ENCODE results near the gene ARSA. TPM values are rescaled to one million over a fixed set of nuclear protein-coding genes. Genes with fewer than 3 reads are reported as not detected.
A peak's percentile ranks its signal among the peaks of the same experiment; 100 is the strongest.

Gene ARSA
- total and polyA plus RNA-seq, 4 donors = 6.8 to 28.0 (median 15.8) TPM

- Histone ChIP-seq H3K4me3 (ENCODE audit: low read depth in 1 of 3, low read length in 3 of 3) (peak within 1 kb of the TSS in 2 of 3 donors; percentile 11 to 56), H3K27me3 (ENCODE audit: control insufficient read depth in 4 of 4, insufficient read depth in 4 of 4, low read length in 3 of 4) (no peaks in the 10 kb centered on the region), H3K36me3 (ENCODE audit: control insufficient read depth in 4 of 4, insufficient read depth in 3 of 4, low read depth in 1 of 4, low read length in 3 of 4) (no peaks in the 10 kb centered on the region), H3K4me1 (ENCODE audit: control insufficient read depth in 4 of 4, insufficient read depth in 4 of 4, low read length in 3 of 4) (peaks cover 0 to 14% (median 5%) of the 10 kb centered on the region in 4 donors), H3K9ac (ENCODE audit: low read depth in 1 of 2, low read length in 2 of 2) (peak within 1 kb of the TSS in 1 of 2 donors; percentile 7), H3K9me3 (ENCODE audit: control insufficient read depth in 4 of 4, low read length in 3 of 4) (no peaks in the 10 kb centered on the region), H3K27ac (ENCODE audit: low read depth in 1 of 2, low read length in 2 of 2) (peak within 1 kb of the TSS; percentile 48 to 58)
- WGBS = 55% methylated on average over 23 of the region's 23 CpGs
- DNase-seq (ENCODE audit: low spot score) = no peak
- TF ChIP-seq HNF4G (IDR thresholded peaks at IDR 0.05) (no peak), YY1 (IDR thresholded peaks at IDR 0.05) (no peak), RXRA (IDR thresholded peaks at IDR 0.05) (no peak), ATF3 (IDR thresholded peaks at IDR 0.05) (no peak), MAX (IDR thresholded peaks at IDR 0.05) (no peak), SP1 (IDR thresholded peaks at IDR 0.05) (peak; percentile 22), EGR1 (IDR thresholded peaks at IDR 0.05; ENCODE audit: low read depth in 2 of 2) (no peak), TAF1 (conservative IDR thresholded peaks at IDR 0.05) (no peak), JUND (IDR thresholded peaks at IDR 0.05) (no peak), ZBTB33 (IDR thresholded peaks at IDR 0.05) (no peak), CTCF (IDR thresholded peaks at IDR 0.05; ENCODE audit: low read depth, low read length, missing input control) (no peak), REST (IDR thresholded peaks at IDR 0.05) (no peak), GABPA (IDR thresholded peaks at IDR 0.05 in 1 of 2, conservative IDR thresholded peaks at IDR 0.05 in 1 of 2) (no peak), NR2F2 (IDR thresholded peaks at IDR 0.05) (peak; percentile 81)
Measured at GRCh38 chr22:50672471-50673230, 44.7 kb upstream of the ARSA start, which contains the start of gene SHANK3. Gene SHANK3 (plus strand): TSS chr22:50672823.
